GM18868 (cell line): ENCODE measurements around the gene MMD2.
"Not testable (repeated sequence)": the region's sequence is repeated elsewhere in the genome, so short reads cannot be mapped to it uniquely, and the experiment has no call there.

Experiments
- ATAC-seq: cut with Tn5 transposase; IDR thresholded peaks from one replicate; pipeline ENCODE4 v1.9.1; 2021; ENCODE audit warnings: mild to moderate bottlenecking, moderate library complexity; ENCODE audit not compliant: unreplicated experiment

Gene MMD2

GRCh38 chr7:4958477-4959301, at the start of gene MMD2:
Gene MMD2, minus strand, starts transcription at chr7:4959187. Its CDS starts 170 bp downstream, at chr7:4959017.
- no peak for ATAC-seq

- ATAC-seq = no peak
These were observed 46.1 kb upstream of the MMD2 start for GRCh38 chr7:5005066-5005465.

GRCh38 chr7:5001911-5002310, 42.9 kb upstream of the MMD2 start:
- ATAC-seq = no peak

- ATAC-seq = no peak
These were observed 42.0 kb upstream of the MMD2 start for GRCh38 chr7:5001003-5001402.

- no peak for ATAC-seq
These were observed 40.5 kb upstream of the MMD2 start for GRCh38 chr7:4999369-4999950.

DNA sequence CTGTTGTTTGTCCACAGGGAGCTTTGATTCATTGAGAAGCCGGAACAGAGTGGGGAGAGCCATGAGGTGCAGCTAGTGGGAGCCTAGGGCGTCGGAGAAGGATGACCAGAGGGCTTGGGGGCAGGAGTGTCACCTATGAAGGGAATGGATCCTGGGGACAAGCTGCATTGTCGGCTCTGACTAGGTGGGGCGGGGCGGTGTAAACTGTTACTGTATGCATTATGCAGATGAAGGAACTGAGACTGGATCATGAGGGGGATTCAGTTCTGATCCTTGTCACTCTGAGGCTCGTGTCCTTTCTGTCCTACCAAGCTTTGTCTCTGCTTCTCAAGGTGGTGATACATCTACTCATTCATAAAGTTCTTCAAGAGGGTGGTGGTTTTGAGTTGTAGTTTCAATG, 39.9 kb upstream of the MMD2 start:
- no peak for ATAC-seq

DNA sequence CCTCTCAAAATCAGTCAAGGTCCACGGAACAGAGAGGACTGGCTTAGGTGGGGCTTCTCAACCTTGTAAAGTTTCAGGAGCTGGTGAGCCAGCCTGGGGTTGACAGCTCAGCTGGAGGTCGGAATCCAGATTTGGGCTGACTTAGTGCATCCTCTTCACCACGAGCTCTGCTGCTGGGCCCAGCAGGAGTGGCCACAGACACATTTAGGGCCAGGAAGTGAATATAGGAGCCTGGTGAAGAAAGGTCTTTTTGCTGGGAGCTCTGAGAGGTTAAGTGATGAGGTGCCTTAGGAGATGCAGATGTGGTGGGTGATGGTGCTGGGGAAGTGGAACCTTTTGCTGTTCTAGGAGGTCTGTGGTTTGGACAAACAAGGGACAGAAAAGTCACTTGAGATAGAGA, 39.3 kb upstream of the MMD2 start:
- no peak for ATAC-seq

GRCh38 chr7:4996696-4997222, 37.8 kb upstream of the MMD2 start:
- ATAC-seq = no peak

GRCh38 chr7:4995429-4995969, 36.5 kb upstream of the MMD2 start:
- ATAC-seq = no peak

DNA sequence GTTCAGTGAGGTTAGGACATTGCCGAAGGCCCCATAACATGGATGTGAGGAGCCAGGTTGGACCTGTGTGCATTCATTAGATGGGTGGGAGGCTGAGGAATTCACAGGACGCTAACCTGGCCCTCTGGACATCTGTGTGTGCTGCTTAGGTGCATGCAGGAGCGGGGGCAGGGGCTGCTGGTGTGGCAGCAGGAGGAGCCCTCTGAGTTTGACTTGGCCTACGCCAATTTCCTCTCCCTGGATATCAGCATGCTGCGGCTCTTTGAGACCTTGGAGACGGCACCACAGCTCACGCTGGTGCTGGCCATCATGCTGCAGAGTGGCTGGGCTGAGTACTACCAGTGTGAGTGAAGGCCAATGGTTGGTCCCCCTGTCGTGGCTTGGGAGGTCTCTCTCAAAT, 34.5 kb upstream of the MMD2 start:
- no peak for ATAC-seq

DNA sequence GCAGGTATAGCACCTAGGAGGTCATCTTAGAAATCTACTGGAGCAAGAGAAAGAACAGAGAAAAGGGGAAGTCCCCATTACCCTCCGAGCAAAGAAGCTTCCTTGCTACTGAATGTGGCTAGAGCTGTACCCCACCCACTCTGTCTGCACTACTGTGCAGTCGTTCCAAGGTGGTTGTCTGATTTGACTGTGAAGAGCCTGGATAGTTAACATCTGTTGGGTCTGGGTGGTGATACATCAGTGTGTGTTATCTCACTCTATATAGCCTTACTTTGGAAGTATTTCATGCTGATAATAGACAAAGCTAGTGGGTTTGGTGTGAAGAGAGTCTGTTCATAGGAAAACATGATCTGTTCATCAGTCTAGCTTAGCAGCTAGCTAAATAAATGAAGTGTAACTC, 23.8 kb upstream of the MMD2 start:
- peak; percentile 86 for ATAC-seq

DNA sequence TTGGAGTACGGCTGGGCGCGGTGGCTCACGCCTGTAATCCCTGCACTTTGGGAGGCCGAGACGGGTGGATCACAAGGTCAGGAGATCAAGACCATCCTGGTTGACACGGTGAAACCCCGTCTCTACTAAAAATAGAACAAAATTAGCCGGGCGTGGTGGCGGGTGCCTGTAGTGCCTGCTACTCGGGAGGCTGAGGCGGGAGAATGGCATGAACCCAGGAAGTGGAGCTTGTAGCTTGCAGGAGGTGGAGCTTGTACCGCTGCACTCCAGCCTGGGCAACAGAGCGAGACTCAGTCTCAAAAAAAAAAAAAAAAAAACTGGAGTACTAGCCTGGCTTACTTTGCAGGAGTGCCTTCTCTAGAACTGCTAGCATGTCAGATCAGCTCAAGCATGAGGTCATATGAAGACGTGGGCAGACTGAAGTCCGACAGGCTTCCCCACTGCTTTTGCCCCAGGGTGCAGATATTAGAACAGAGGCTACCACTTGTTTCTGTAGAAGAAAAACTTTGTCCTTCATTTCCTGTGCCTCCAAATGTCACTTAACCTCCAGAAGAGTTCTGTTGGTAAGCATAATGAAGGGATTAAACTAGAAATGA, 22.4 kb upstream of the MMD2 start:
- ATAC-seq = not testable (repeated sequence)

DNA sequence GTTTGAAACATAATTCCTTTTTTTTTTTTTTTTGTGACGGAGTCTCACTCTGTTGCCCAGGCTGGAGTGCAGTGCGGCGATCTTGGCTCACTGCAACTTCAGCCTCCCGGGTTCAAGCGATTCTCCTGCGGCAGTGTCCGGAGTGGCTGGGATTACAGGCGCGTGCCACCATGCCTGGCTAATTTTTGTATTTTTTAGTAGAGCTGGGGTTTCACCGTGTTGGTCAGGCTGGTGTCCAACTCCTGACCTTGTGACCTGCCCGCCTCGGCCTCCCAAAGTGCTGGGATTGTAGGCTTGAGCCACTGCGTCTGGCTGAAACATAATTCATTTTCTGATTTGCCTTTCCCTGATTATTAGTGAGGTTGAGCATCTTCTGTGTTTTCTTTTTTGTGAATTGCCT, 16.6 kb upstream of the MMD2 start:
- ATAC-seq = not testable (repeated sequence)

DNA sequence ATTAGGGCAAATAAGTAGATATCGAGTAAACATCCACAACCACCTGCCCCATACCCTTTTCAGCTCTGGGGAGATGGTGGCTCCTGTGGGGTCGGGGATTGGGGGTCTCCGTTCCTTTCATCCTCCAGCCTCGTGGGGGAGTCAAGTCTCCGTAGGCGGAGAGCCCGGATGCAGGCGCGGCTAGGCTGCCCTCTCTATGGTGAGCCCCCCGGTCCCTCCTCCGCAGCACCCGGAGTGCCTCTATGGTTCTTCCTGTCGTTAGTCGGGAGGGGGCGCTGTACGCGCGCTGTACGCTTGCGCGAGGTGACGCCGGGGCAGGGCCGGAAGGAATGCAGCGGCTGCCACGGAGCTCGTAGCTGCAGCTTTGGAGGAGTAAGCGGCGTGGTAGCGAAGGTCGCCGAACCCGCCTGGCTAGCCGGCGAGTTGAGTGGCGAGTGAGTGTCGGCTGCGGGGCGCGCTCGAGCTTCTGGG, 14.8 kb upstream of the MMD2 start:
- ATAC-seq = peak; percentile 95

- not testable (repeated sequence) for ATAC-seq
These were observed 13.5 kb upstream of the MMD2 start for GRCh38 chr7:4972446-4972845.

GRCh38 chr7:4965295-4966022, 6.5 kb upstream of the MMD2 start:
- ATAC-seq = no peak

- ATAC-seq = no peak
These were observed 5.5 kb upstream of the MMD2 start for GRCh38 chr7:4964506-4964905.

GRCh38 chr7:4962872-4963775, 4.1 kb upstream of the MMD2 start:
- ATAC-seq = no peak

GRCh38 chr7:4960363-4960762, 1.4 kb upstream of the MMD2 start:
- ATAC-seq = no peak

DNA sequence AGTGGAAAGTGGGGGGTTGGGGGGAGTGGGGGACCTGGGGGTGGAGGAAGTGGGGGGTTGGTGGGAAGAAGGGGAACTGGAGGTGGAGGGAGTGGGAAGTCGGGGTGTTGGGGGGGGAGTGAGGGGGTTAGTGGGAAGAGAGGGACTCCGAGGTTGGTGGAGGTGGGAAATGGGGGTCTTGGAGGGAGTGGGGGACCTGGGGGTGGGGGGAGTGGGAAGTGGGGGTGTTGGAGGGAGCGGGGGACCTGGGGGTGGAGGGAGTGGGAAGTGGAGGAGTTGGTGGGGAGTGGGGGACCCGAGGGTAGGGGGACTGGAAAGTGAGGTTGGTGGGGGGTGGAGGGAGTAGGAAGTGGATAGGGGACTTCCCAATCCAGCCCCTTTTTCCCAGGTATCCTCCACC, 906 bp upstream of the MMD2 start:
- ATAC-seq = no peak
